Right forelimb (tissue), 1 donor: ENCODE measurements around the gene FAR2.
"Not testable (repeated sequence)": the region's sequence is repeated elsewhere in the genome, so short reads cannot be mapped to it uniquely, and the experiment has no call there.

Experiments
- DNase-seq: peaks from one replicate; pipeline ENCODE4 v3.0.0-alpha.2; 2018

The FAR2 gene

GRCh38 chr12:29148911-29149690 lies at the start of gene FAR2:
FAR2 (plus strand) TSS chr12:29149278; CDS start chr12:29270450, 121,172 bp downstream.
- DNase-seq, result peak; percentile 80

DNA sequence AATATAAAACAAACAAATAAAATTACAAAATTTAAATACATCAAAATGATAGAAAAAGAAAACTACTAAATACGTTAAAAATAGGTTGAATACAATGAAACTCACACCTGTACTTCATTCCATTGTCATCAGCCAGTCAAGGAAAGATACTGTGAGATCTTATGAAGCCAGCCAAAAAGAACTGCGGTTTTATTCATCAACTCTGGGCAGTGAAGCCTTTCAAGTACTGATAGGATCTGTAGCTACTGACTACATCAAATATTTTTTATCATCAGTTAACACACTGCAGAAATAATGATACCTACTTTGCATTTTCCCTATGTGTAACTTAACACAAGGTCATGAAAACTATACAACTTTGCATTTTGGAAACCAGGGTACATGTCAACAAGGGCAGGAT lies 46.3 kb upstream of the FAR2 start:
- no peak for DNase-seq

- no peak for DNase-seq
Measured at GRCh38 chr12:29103539-29103974, 45.5 kb upstream of the FAR2 start.

DNA sequence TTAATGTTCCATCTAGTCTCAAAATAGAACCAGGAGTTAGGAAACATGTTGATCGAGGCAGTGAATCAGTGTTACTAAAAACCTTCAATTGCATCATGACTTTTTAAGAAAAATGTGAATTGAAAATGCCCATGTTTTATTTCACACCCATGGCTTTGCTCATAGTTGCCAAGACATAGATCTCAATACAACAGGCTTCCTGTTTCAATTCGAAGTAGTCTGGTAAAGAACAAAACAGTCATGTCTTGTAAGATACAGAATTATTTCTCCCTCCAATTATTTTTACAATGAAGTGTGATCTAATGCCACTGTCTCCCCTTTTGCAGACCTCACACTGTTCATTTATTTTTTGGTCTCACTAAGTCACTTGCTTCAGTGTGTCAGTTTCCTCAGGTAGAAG lies 44.6 kb upstream of the FAR2 start:
- DNase-seq, result no peak

- DNase-seq, result no peak
Measured at GRCh38 chr12:29110506-29111442, 38.3 kb upstream of the FAR2 start.

- no peak for DNase-seq
Measured at GRCh38 chr12:29113101-29113500, 36.0 kb upstream of the FAR2 start.

DNA sequence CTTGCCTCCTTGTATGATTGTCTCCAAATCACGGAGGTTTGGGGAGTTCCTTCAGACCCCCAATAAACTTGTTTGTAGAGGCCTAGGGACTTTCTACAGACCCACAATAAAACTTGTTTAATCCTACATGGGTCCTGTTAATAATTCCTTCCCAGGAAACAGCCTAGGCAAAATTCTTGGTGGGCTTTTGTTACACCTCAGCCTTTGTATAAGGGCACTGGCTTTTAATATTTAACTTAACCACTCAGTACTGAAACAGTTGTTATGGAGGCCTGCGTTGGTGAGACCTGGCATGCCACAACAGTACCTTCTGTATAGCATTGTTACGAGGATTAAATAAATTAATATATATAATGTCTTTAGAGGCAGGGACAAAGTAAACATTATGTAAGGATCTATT lies 32.7 kb upstream of the FAR2 start:
- DNase-seq, result no peak

DNA sequence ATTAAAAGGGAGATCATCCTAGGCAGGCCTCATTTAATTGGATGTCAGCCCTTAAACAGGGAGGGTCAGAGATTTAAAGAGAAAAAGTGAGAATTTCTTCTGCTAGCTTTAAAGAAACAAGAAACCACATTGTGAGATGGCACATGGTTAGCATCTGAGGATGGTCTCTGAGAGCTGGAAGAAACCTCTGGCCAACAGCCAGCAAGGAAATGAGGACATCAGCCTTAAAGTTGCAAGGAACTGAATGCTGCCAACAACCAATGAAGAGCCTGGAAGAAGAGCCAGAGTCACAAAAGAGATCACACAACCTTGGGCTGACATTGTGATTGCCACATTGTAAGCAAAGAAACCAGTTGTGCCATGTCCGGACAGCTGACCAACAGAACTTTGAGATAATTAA lies 17.5 kb upstream of the FAR2 start:
- DNase-seq, result no peak

- no peak for DNase-seq
Measured at GRCh38 chr12:29132316-29132715, 16.8 kb upstream of the FAR2 start.

DNA sequence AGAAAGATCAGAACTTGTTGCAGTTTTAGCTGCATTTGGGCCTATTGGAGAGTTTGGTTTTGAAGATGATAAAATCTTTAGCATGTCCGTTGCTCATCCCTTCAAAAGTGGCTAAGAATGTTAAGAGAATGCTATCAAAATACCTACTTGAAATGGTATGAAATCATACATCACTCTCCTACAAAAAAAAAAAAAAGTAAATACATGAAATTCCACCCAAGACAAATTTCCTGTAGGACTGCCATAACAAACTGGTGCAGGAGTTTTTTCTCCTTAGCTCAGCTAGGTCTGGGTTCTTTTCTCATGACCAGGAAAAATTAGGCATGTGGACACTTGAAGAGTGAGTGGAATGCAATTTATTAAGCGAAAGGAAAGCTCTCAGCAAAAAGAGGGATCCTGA lies 15.9 kb upstream of the FAR2 start:
- no peak for DNase-seq

GRCh38 chr12:29133680-29134079 lies 15.4 kb upstream of the FAR2 start:
- no peak for DNase-seq

DNA sequence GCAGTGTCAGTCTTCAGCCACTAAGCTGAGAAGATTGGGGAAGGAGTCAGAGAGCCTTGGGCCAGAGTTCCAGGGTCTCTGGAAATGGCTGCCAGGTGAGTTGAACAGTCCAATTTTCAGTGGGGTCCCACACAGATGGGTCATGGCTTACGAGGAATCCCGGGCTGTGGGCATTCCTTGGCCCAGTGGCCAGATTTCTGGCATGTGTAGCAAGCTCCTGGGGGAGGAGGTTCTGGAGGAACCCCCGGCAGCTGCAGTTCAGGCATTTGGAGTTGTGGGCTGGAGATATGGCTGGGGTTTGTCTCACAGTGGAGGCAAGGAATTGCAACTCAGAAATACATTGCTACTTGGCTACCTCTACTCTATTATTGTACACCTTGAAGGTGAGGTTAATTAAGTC lies 10.8 kb upstream of the FAR2 start:
- DNase-seq, result not testable (repeated sequence)

GRCh38 chr12:29138855-29139254 lies 10.2 kb upstream of the FAR2 start:
- DNase-seq, result not testable (repeated sequence)

GRCh38 chr12:29145372-29146170 lies 3.5 kb upstream of the FAR2 start:
- no peak for DNase-seq

- DNase-seq, result no peak
Measured at GRCh38 chr12:29146196-29146595, 2.9 kb upstream of the FAR2 start.

GRCh38 chr12:29147731-29148595 lies 1.1 kb upstream of the FAR2 start:
- peak; percentile 49 for DNase-seq

DNA sequence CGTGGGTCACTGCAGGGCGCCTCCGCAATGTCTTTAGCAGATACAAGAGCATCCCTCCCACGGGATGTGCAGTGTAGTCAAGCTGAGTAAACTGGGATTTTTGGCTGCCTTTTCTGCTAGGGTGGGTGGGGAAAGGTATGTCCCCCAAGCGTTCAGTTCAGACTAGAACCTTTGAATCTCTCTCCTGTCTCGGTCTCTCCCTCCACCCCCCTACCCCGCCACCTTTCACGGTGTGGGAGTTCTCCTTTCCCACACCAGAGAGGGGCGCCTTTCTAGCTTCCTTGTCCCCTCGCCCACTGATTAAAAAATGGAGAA lies 525 bp upstream of the FAR2 start:
- peak; percentile 62 for DNase-seq

GRCh38 chr12:29149691-29150281 lies 708 bp downstream of the FAR2 start:
- DNase-seq, result peak; percentile 59

DNA sequence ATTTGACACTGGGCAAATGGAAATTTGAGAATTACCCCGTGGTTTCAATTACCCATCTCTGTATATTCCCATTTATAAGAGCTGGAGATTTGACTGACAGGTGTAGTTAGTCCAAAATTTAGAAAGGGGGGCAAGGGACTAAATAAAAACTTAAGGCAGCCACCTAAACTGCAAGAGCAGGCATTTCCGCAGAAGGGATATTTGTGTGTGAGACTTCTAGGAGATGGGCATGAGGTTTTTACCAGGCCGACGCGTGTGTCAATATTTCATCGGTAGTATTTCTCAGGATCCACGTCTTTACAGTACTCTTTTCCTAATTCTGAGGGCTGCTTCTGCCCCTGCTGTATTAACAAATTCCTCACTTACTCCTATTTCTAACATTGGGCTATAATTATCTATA lies 1.4 kb downstream of the FAR2 start:
- DNase-seq, result no peak

DNA sequence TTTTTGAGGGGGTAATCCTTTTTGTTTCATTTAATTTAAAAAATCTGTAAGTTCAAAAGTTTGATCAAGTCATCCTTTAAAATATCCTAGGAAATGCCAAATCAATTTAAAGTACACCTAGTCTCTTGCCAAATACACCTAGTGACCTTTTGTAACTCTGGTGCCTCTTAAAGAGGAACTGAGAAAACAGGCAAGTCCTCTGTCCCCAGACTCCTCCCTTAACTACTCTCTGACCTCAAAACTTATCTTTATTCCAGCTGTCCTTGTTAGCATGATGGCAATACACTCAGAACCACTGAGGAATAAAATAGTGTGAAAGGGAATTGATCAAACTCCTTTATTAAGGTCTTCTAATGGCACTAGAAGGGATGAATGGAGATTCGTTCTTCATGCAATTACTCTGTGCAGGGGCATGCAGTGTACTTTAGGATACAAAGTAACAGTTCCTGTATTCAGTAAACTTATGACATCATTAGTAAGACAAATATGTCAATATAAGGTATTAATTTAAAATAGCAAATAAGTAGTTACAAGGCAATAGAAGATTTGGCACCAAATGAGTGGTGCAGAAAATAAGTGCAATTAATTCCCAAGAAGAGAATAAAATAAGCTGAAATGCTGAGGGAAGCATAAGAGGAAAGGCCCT lies 3.3 kb downstream of the FAR2 start:
- DNase-seq, result no peak

- DNase-seq, result no peak
Measured at GRCh38 chr12:29152981-29153630, 4.0 kb downstream of the FAR2 start.
